HG02981 (cell line): Measurements from ENCODE around the gene CLN6.

Experiments
- ATAC-seq: cut with Tn5 transposase; IDR thresholded peaks from one replicate; pipeline ENCODE4 v1.9.1; 2021; ENCODE audit warnings: mild to moderate bottlenecking, moderate library complexity; ENCODE audit not compliant: unreplicated experiment

CLN6 gene

DNA sequence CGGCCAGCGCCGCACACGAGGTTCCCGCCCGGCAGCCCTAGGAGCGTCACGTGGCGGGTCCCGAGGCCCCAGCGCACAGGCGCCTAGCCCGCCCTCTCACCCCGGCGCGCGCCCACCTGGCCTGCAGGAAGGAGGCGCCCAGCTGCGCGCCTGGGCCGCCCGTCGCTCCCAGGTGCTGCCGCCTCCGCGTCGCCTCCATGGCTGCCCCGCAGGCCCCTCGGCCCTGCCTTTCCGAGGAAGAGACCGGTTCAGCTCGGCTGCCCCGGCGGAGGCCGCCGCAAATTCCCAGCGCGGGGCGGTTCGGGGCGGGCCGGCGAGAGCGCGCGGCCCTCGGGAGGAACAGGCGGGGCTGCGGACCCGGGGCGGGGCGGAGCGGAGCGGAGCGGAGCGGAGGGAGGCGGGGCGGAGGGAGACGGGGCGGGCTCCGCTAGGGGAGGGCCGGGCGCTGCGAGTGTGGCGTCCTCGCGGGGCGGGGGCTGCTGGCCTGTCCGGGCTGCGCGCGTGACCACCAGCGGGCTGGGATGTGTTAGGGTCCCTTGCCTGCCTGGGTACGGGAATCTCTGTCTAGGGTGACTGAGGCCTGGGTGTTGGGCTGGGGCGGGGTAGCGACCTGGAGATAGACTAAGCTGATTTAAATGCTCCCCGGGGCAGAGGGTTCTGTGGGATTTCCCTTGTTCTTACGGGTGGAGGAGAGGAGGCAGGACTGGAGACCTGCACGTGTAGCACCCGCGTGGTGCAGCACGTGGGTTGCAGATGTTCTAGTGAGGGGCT lies at the start of gene CLN6:
CLN6 (minus strand) TSS at position 343 of the 771 bp plus-strand sequence; CDS start at position 199, 144 bp downstream.
- ATAC-seq = peak; percentile 68

GRCh38 chr15:68278595-68279405 lies 49.3 kb upstream of the CLN6 start:
- ATAC-seq = no peak

- no peak for ATAC-seq
These were observed 48.7 kb upstream of the CLN6 start for GRCh38 chr15:68278345-68278594.

DNA sequence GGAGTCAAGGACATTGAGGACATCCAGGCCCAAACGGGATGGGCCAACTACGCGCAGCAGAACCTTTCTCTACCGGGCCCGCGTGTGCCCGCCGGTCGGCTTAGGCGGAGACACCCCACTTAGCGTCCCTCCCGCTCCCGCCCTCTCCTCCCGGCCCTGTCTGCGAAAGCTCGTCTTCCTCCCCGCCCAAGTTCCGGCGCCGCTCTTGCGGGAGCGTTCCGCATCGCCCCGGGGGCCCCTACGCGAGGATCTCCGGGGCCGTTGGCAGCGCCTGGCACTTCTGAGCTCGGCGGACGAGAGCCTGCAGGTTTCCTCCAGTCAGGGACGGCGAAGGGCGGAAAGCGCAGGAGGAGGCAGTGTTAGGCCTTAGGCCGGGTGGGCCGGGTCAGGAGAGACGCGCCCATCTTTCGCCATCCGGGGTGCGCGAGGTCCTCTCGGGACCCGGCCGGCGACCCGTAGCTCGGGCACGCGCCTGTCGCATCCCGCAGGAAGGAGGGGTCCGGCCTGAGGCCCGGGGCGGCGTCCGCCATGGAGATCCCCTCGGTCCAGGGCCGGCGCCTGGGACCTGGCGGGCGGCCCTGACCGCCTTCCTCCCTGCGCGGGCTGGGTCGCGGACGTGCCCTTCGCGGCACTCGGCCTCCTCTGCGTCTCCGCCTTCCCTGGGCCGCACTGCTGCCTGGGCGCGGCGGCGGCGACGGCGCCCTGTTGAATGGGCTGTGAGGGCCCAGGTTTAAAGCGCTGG lies 48.2 kb upstream of the CLN6 start, which contains the start of gene FEM1B:
FEM1B (plus strand) TSS at position 143 of the 742 bp plus-strand sequence. CDS start 673 bp downstream, outside the sequence.
- peak; percentile 72 for ATAC-seq

GRCh38 chr15:68277131-68277602 lies 47.6 kb upstream of the CLN6 start:
- ATAC-seq = peak; percentile 6

DNA sequence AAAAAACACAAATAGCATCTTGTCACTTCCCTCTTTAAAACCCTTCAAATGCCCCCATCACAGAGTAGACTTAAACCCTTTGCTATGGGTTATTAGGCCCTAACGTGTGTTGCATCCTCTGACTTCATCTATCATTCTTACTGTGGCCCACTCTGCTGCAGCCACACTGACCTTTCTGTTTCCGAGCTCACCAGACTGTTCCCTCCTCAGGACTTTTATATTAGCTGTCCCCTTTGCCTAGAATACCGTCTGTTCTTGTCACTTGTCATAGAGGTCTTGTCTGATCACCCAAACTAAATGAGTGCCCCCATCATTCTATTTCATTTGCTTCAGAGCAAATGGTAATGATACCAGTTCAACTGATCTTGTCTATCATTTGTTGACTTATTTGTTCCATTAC lies 47.1 kb upstream of the CLN6 start:
- no peak for ATAC-seq

- no peak for ATAC-seq
These were observed 45.7 kb upstream of the CLN6 start for GRCh38 chr15:68275165-68275746.

- no peak for ATAC-seq
These were observed 44.8 kb upstream of the CLN6 start for GRCh38 chr15:68274201-68274848.

DNA sequence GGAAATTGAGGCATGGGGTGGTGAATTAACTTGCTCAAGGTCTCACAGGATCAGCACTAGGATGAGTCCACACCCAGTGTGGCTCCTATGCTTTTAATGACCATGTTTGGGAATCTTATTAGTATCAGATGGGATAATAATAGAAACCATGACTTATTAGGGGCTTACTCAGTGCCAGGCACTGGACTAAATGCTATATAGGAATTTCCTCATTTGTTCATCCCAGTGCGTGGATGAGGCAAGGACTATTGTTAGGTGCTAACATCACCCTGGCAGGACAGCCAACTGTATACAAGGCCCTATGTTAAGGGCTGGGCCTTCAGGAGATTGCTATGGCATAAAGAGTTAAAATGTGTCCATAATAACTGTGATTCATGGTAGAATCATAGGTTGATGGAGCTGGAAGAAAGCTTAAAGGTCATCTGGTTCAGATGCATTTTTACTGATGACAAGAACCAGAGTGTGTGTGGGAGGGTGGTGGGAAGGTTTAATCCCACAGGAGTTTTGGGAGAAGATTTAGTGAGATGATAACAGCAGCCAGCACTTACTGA lies 43.3 kb upstream of the CLN6 start:
- ATAC-seq = no peak

- no peak for ATAC-seq
These were observed 42.4 kb upstream of the CLN6 start for GRCh38 chr15:68271854-68272471.

DNA sequence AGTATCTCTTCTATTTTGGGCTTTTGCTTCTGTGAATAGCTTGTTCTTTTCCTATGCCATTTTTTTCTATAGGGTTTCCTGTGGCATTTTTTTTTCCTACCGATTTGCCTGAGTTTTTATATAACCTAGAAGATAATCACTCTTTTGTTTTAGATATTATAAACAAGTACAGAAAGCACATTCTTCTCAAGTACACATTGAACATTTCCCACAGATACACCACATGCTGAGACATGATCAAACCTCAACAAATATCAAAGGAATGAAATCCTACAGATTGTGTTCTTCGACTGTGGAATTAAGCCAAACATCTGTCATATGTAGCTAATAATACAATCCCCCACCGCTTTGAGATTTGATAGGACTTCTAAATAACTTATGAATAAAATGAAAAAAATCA lies 38.9 kb upstream of the CLN6 start:
- ATAC-seq = no peak

DNA sequence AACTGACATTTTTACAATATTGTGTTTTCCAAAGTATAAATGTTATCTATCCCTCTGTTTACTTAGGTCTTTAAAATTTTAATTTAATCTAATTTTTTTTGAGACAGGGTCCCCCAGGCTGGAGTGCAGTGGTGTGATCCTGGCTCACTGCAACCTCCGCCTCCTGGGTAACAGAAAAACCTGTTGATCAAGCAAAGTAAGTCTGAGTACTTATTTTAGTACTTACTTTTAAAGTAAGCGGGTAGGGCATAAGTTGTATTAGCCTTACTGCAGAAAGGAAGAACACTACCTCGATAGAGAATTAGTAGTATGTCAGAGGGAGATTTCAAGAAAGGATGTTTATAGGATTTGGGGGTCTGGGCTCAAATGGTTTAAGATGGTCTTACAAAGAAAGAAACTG lies 36.1 kb upstream of the CLN6 start:
- ATAC-seq = no peak

GRCh38 chr15:68265081-68265480 lies 35.6 kb upstream of the CLN6 start:
- no peak for ATAC-seq

- ATAC-seq = no peak
These were observed 34.8 kb upstream of the CLN6 start for GRCh38 chr15:68264282-68264681.

DNA sequence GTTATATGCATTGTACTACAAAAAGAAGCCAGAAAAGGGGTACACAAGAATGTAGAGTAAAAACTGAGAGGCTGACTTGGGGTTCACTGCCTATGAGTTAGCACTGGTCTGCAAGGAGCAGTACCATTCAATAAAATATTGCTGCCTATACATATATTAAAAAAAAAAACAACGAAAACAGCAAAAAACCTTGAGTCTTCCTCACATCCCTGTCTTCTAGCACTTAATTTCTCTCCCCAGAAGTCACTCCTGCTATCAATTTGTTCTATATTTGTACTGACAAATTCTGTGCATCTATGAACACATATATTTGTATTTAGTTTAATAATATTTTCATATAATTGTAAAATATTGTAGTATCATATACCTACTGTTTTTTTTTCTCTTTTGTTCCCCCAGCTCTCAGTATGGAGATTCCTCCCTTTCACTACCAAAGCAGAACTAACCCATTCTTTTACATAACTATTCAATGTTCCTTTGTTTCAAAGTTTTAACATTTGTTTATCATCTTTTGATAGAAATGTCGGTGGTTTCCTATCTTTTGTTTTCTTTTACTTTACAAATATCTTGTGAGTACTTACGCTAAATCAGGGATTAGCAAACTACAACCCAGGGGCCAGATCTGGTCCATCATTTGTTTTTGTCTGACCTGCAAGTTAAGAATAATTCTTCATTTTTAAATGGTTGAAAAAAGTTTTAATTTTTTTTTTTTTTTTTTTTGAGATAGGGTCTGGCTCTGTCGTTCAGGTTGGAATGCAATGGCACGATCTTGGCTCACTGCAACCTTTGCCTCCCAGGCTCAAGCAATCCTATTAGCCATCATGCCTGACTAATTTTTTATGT lies 33.2 kb upstream of the CLN6 start:
- no peak for ATAC-seq

GRCh38 chr15:68261980-68262379 lies 32.5 kb upstream of the CLN6 start:
- no peak for ATAC-seq

GRCh38 chr15:68261241-68261640 lies 31.7 kb upstream of the CLN6 start:
- no peak for ATAC-seq

- ATAC-seq = no peak
These were observed 30.4 kb upstream of the CLN6 start for GRCh38 chr15:68259883-68260282.

DNA sequence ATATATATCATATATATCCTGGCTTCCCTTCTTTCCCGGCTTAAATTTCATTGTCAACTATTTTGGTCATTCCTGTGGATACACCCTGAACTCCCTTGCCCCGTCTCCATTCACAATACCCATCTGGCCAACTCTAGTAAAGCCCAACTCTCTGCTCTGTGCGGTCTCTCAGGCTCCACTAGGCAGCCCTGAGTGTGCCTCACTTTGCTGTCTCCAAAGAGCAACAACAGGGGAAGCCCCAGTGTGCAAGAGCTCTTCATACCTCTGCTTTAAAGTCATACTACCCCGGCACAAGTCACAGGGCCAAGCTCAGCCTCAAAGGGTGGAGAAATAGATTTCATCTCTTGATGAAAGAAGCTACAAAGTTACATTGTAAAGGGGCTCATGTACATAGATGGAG lies 29.2 kb upstream of the CLN6 start:
- ATAC-seq = no peak
